Adipose tissue (tissue), 3 donors: ENCODE data around the gene IGF2. TPM values are rescaled to one million over a fixed set of nuclear protein-coding genes. Genes with fewer than 3 reads are reported as not detected.

ENCODE experiments used
- H3K27ac ChIP-seq: one replicate; pipeline ENCODE4 v1.5.1; 2013; ENCODE audit warnings: low read depth, low read length
- WGBS, 3 donors: extraction: QIAGEN DNeasy Blood & Tissue Kit; methylation state at CpG; one replicate each; pipeline ENCODE4 v1.1.7; 2013; 5-methylcytosine and 5-hydroxymethylcytosine counted together
- polyA plus RNA-seq, 3 donors: library from polyadenylated mRNA; stranded (reverse); fragments of 200-250 nt; gene quantifications; one replicate each; pipeline ENCODE4 v1.2.3, GENCODE V29; 2013
- donor health status: healthy with polysubstance abuse.
- donor health status: Bipolar disorder and iron deficiency.
- donor health status: healthy.

The IGF2 gene
- polyA plus RNA-seq, 3 donors, result 6.7 to 133 (median 31.7) TPM

GRCh38 chr11:2091112-2091746 lies 48.0 kb downstream of the IGF2 start:
- WGBS, 3 donors, result 90 to 94% (median 93%) methylated on average over 8 of the region's 8 CpGs
- H3K27ac ChIP-seq, result no peak overlapping the region

GRCh38 chr11:2090172-2091111 lies 48.7 kb downstream of the IGF2 start:
- H3K27ac ChIP-seq, result no peak overlapping the region
- WGBS, 3 donors, result 86 to 94% (median 87%) methylated on average over 19 to 20 of the region's 20 CpGs

GRCh38 chr11:2089536-2090165 lies 49.5 kb downstream of the IGF2 start:
- WGBS, 3 donors, result 74 to 83% (median 74%) methylated on average over 8 to 9 of the region's 9 CpGs

GRCh38 chr11:2088746-2089535 lies 50.2 kb downstream of the IGF2 start:
- 82 to 86% (median 83%) methylated on average over 19 of the region's 19 CpGs for WGBS, 3 donors
- H3K27ac ChIP-seq, result no peak overlapping the region

More at GRCh38 chr11:2089536-2090165, 49.5 kb downstream of the IGF2 start:
- H3K27ac ChIP-seq, result no peak overlapping the region

GRCh38 chr11:2088284-2088683 lies 50.9 kb downstream of the IGF2 start:
- whole genome bisulfite sequencing, 3 donors, result 80 to 89% (median 84%) methylated on average over 14 of the region's 14 CpGs

GRCh38 chr11:2086239-2087040 lies 52.7 kb downstream of the IGF2 start:
- no peak overlapping the region for H3K27ac ChIP-seq
- 86 to 87% (median 87%) methylated on average over 26 of the region's 26 CpGs for WGBS, 3 donors

More at GRCh38 chr11:2088284-2088683, 50.9 kb downstream of the IGF2 start:
- H3K27ac ChIP-seq, result no peak overlapping the region

GRCh38 chr11:2085251-2086066 lies 53.7 kb downstream of the IGF2 start:
- 86 to 91% (median 90%) methylated on average over 24 of the region's 24 CpGs for WGBS, 3 donors
- H3K27ac ChIP-seq, result no peak overlapping the region

GRCh38 chr11:2084721-2085120 lies 54.5 kb downstream of the IGF2 start:
- no peak overlapping the region for H3K27ac ChIP-seq
- WGBS, 3 donors, result 93 to 97% (median 94%) methylated on average over 13 of the region's 13 CpGs

Other genes starting within 250 kb of the IGF2 start
- gene PRR33, start 247.5 kb downstream of the IGF2 start, polyA plus RNA-seq, result under 1 TPM; 0.03 to 0.12 (median 0.11) TPM
- 10 to 100 TPM in 2 of 3 donors, 1 to 10 TPM in 1; 2.2 to 50.0 (median 12.7) TPM for gene TNNT3, start 219.7 kb downstream of the IGF2 start, polyA plus RNA-seq
- 100 to 1,000 TPM in 1 of 3 donors, 10 to 100 TPM in 2; 55.4 to 119 (median 92.8) TPM for gene MRPL23, start 192.1 kb downstream of the IGF2 start, polyA plus RNA-seq
- gene H19, start 141.5 kb downstream of the IGF2 start, polyA plus RNA-seq, result 1,000 to 10,000 TPM in 1 of 3 donors, 100 to 1,000 TPM in 2; 191 to 1,541 (median 405) TPM
- 1,000 to 10,000 TPM in 1 of 3 donors, 1 to 10 TPM in 2; 1.8 to 8,847 (median 2.5) TPM for gene INS, start 21.8 kb upstream of the IGF2 start, polyA plus RNA-seq
- gene TH, start 32.4 kb upstream of the IGF2 start, polyA plus RNA-seq, result under 1 TPM in 1 of 3 donors, not detected in 2; 0.17 TPM
- gene ASCL2, start 131.2 kb upstream of the IGF2 start, polyA plus RNA-seq, result under 1 TPM in 2 of 3 donors, not detected in 1; 0.19 to 0.63 TPM
- 1 to 10 TPM in 1 of 3 donors, under 1 TPM in 2; 0.62 to 1.8 (median 0.79) TPM for gene C11orf21, start 162.5 kb upstream of the IGF2 start, polyA plus RNA-seq
- gene TSPAN32, start 162.6 kb upstream of the IGF2 start, polyA plus RNA-seq, result 1 to 10 TPM in 2 of 3 donors, under 1 TPM in 1; 0.75 to 1.9 (median 1.7) TPM
- 1,000 to 10,000 TPM in 1 of 3 donors, 100 to 1,000 TPM in 2; 296 to 1,314 (median 632) TPM for gene CD81, start 237.9 kb upstream of the IGF2 start, polyA plus RNA-seq